ENCODE results near the gene ZNF22.

The ZNF22 gene

GRCh38 chr10:45000752-45001380 is at the start of gene ZNF22:
TSS of gene ZNF22 (plus strand) at chr10:45000923. CDS start at chr10:45003369, 2,446 bp downstream.
- peak; percentile 28 for DNase-seq (ENCODE audit: low read depth)

DNA sequence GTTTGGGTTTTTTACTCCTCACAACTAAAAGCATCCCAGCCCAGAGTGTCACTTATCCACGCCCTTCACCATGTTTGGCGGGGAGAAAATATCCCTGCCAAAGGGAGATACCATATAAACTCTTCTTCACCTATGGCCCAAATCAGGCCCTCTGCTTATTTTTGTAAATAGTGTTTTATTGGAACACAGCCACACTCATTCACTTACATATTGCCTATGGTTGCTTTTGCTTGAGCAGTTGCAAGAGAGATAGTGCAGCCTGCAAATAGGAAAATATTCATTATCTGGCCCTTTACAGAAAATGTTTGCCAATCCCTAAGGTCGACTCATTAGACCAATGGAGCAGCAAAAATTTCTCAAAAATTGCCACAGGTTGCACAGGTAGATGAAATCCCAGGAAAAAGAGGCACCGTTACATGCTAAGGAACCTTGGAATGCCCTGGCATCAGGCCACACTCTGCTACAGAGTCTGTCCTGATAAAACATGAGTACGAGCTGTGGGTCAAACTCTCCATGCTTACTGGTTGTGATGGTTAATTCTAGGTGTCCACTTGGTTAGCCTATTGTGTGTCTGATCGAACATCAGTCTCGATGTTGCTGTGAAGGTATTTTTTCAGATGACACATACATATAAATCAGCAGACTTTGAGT is 49.0 kb upstream of the ZNF22 start:
- DNase-seq (ENCODE audit: low read depth), result no peak

DNA sequence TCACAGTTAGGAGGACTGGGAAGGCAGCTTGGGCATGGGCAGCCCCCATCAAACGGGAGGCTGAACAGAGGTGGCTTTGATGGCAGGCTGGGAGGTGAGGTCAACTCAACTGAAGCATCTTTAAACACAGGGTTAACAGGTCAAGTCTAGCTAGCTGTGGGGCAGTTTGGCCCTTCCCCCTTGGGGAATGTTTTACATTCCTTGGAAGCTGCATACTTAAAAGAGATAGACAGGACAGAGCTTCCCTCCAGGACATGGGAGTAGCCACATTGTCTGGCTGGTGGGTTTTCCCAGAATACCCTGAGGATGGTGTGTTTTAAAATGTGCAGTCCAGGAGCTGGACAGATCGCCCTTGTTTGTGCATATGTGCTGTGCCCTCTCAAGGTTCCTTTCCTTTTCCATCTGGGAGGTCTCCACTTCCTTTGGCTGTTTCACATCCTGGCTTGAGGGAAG is 47.9 kb upstream of the ZNF22 start:
- no peak for DNase-seq (ENCODE audit: low read depth)

DNA sequence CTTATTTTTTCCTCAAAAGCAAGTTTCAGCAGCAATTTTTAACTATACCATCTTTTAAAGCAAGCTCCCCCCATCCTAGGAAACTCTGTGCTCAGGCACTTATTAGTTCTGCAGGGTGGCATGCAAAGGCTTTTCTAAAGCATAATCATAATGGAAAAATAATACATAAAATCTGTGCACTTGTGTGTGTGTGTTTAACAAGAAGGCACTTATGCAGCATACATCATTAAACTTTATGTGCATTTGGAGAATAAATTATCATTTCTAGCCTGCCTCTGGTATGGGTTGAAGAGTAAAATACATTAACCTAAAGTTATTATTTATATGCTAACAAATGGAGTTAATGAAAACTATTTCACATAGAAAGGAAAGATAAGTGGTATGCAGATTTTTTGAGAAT is 46.7 kb upstream of the ZNF22 start:
- no peak for DNase-seq (ENCODE audit: low read depth)

GRCh38 chr10:44954962-44955361 is 45.8 kb upstream of the ZNF22 start:
- no peak for DNase-seq (ENCODE audit: low read depth)

DNA sequence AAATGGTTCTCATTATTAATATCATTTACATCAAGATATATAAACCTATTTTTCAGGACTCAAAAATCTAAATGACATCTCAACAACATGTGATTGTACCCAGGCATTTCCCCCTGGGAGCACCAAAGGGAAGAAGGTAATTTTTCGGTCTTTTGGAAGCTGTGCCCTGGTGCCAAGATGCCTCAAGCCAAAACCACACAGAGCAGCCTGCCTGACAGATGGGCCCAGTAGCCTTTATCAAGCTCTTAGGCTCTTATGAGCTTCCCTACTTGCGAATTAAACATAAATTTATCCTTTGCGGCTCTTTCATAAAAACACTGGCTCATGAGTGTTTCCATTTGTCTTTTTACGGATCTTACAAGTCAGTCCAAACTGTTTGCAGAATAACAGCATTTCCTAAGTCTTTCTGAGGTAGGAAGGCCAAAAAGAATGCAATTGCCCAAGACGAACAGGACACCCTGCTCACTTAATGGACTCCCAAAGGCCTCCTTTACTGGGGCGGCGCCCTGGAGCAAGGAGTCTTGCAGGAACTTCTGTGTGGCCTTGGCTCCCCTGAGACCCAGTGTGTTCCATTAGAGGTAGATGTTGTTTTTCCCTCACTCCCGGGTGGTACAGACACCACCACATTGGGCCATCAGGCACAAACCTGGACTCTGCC is 45.2 kb upstream of the ZNF22 start:
- DNase-seq (ENCODE audit: low read depth), result no peak

- no peak for DNase-seq (ENCODE audit: low read depth)
Measured at GRCh38 chr10:44956226-44956625, 44.5 kb upstream of the ZNF22 start.

DNA sequence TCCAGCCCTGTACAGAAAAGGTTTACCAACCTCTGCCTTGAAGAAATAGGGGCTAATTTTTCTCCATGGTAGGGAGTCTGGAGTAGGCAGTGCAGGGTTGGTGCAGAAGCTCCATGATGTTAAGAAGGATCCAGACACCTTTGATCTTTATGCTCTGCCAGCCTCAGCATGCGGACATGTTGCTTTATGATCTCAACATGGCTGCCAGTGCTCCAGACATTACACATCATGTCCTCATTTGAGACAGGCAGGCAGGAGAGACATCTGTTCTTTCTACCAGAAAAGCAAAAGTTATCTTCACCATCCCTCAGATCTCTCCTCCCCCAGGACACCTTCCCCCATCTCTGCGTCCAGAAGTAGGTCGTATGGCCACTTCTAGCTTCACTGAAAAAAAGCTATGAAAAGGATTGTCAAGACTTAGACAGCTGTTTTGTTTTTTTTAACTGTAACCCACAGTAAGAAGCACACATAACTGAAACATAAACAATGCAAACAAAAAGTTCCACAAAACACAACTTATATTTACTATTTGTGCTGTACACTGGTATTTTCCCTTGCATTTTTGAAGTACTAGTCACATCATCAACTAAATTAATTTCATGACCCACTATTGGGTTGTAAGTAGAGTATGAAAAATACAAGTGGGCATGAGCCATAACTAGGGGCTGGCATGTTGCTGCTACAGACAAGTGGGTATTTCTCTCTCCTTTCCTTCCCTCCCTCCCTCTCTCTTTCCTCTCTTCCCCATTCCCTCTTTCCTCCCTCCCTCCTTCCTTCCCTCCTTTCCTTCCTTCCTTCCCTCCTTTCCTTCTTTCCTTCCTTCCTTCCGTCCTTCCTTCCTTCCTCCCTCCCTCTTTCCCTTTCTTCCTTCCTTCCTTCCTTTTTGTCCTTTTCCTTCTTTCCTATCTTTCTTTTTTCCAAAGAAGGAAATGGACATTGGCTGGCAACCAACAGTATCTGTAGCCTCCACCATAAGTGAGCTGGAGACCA is 43.7 kb upstream of the ZNF22 start:
- no peak for DNase-seq (ENCODE audit: low read depth)

- no peak for DNase-seq (ENCODE audit: low read depth)
Measured at GRCh38 chr10:44958196-44958897, 42.4 kb upstream of the ZNF22 start.

DNA sequence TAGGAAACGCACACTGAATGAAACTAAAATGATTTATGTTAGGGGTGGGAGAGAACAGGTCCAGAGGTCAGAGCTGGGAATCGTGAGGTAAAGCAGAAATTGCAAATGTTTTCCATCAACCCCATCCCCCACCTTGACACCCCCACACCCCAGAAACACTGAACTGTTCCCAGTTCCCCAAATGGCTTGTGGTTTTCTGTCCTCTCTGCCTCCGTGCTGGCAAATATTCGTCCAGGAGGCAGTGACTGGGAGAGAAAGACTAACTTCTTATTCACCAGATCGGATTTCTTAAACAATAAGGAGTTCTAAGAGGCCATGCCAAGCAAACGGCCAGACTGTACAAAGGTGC is 41.9 kb upstream of the ZNF22 start:
- DNase-seq (ENCODE audit: low read depth), result no peak

- peak; percentile 58 for DNase-seq (ENCODE audit: low read depth)
Measured at GRCh38 chr10:44959247-44960087, 41.3 kb upstream of the ZNF22 start, which contains the start of gene RASSF4. TSS of gene RASSF4 (plus strand) at chr10:44959802. CDS start at chr10:44970203, 10,401 bp downstream.

DNA sequence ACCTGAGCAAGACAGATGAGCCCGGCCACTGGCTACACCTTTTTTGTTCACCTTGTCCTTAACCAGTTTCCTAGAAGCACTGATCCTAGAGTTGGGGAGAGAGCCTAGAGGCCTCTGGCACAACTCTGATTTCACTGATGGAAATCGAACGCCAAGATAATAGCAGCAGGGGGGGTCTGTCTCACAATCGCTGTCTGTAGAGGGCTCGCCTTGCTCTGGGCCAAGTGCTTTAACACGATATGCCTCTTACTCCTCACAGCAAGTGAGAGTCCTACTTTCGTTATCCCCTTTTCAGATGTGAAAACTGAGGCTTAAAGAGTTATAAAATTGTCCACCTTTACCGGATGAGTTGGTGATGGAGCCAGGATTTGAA is 40.6 kb upstream of the ZNF22 start:
- DNase-seq (ENCODE audit: low read depth), result no peak

GRCh38 chr10:44960482-44961229 is 40.1 kb upstream of the ZNF22 start:
- DNase-seq (ENCODE audit: low read depth), result no peak

GRCh38 chr10:44961230-44961571 is 39.5 kb upstream of the ZNF22 start:
- no peak for DNase-seq (ENCODE audit: low read depth)

- DNase-seq (ENCODE audit: low read depth), result no peak
Measured at GRCh38 chr10:44961931-44962750, 38.6 kb upstream of the ZNF22 start.

DNA sequence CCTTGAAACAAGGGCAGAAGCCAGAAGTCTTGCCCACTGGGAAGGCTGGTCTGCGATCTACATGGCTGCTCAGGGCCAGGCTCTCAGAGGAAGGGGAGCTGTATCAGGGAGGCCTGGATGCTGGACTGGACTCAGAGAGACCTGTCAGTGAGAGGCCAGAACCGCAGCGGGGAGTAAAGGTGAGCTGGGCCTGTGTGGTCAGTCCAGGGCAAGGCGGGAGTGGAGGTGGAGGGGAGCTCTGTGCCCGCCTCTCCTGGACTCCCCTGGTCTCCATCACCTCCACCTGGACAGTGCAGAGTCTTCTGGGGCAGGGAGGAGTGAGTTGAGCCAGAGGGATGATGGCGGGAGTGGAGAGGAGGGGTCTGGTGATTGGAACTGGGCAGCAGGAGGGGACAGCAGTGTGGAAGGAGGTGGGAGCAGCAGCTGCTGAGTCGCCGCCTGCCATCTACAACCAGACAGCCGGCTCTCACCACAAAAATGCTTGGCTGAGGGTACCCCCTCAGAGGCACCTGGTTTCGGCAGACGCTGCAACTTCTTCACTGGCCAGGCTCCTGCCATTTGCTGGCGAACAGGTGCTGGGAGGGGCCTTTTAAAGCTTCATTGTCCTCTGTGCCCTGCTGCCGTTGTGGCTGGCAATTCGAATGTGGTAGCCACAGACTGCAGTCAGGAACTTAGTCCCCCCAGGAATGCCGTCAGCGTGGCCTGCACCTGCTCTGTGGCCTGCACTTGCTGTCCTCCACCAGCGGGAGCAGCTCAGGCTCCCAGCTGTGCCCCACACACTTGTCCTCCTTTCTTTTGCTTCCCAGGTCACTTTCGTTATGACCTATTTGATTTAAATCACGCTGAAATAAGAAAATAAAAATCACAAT is 37.6 kb upstream of the ZNF22 start:
- DNase-seq (ENCODE audit: low read depth), result no peak

GRCh38 chr10:44963772-44964633 is 36.7 kb upstream of the ZNF22 start:
- no peak for DNase-seq (ENCODE audit: low read depth)
